ENCODE data around the gene VPS8. TPM values are rescaled to one million over a fixed set of nuclear protein-coding genes. Genes with fewer than 3 reads are reported as not detected.

VPS8 gene
- total and polyA plus RNA-seq, 2 of the 8 experiments (the other 6 are each of a cell fraction or from before 2014, with no cell fraction given), result 13.0 to 41.0 TPM

DNA sequence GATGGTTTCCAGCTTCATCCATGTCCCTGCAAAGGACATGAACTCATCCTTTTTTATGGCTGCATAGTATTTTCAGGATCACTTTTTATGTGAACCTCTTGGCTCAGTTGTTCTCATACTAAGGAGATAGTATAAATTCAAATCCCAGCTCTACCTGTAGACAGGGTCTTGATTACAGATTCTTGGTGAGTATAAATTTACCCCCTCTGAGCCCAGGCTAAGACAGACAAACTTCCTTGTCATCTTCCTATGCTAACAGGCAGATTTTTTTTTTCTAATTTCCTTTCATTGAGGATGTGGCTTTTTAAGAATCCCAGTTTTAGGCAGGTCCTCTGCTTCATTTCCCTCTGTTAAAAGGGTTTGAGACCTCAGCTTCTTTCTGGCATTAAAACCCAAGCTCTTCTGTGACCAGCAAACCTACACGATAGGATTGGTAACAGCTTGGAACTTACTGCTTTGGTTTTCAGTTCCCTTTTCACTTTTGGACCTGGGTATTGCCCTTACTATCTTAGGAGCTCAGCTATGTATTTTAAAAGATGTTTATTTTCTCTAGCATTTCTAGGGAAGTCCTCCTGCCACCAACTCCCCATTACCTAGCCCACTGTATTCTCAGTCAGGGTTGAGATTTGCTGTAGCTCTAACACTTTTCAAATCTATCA is 72.5 kb downstream of the VPS8 start (continued):
- TF ChIP-seq RFX5 (IDR thresholded peaks at IDR 0.05; ENCODE audit: borderline replicate concordance, low read depth, low read length) (no peak), POLR2A (IDR thresholded peaks at IDR 0.05; ENCODE audit: control extremely low read depth in 1 of 2, low read depth in 2 of 2, low read length in 2 of 2) (no peak), CEBPB (IDR thresholded peaks at IDR 0.05; ENCODE audit: low read depth, low read length) (no peak), EZH2 (IDR thresholded peaks at IDR 0.05; ENCODE audit: low read depth, low read length, severe bottlenecking) (no peak), BCL11A (IDR thresholded peaks at IDR 0.05; ENCODE audit: low read depth in 2 of 2, low read length in 2 of 2) (no peak), CBX8 (IDR thresholded peaks at IDR 0.05; ENCODE audit: borderline replicate concordance, low read depth, low read length) (no peak), CTBP2 (IDR thresholded peaks at IDR 0.05; ENCODE audit: borderline replicate concordance, insufficient read depth, insufficient read length, low read length) (no peak)
